Omental fat pad (tissue), 4 donors: ENCODE results near the gene DSCAM. TPM values are rescaled to one million over a fixed set of nuclear protein-coding genes. Genes with fewer than 3 reads are reported as not detected.
"Not testable (repeated sequence)": the region's sequence is repeated elsewhere in the genome, so short reads cannot be mapped to it uniquely, and the experiment has no call there.

Experiments
- ATAC-seq: fragments of 150-250 bp; one replicate; pipeline ENCODE4 v1.9.1; 2016; ENCODE audit warnings: mild to moderate bottlenecking, moderate library complexity; ENCODE audit not compliant: low FRiP score
- DNase-seq: peaks from one replicate; pipeline ENCODE4 v3.0.0-alpha.2; 2019; ENCODE audit warnings: low spot score
- CTCF ChIP-seq, 3 donors: fragments of 450-650 bp; IDR thresholded peaks; one replicate each; pipeline ENCODE4 v1.5.1; 2016 to 2017; ENCODE audit warnings: antibody characterized with exemption in 3 of 3, mild to moderate bottlenecking in 3 of 3, moderate library complexity in 2 of 3
- total RNA-seq, 4 donors: library from RNA; depleted of rRNA; stranded (reverse); fragments of >200 nt; gene quantifications; one replicate each; pipeline ENCODE4 v1.1.0, GENCODE V29; 2016

Gene DSCAM
- total RNA-seq, 4 donors from 2014 or later, result 0.16 TPM; not detected in 3

- ATAC-seq (no peak), DNase-seq (no peak)
- TF ChIP-seq CTCF (IDR thresholded peaks at IDR 0.05), result no peak
These were observed 577.7 kb downstream of the DSCAM start for GRCh38 chr21:40269239-40269638.

GRCh38 chr21:40258456-40258855 lies 588.5 kb downstream of the DSCAM start:
- not testable (repeated sequence) for DNase-seq, ATAC-seq

GRCh38 chr21:40257342-40257741 lies 589.6 kb downstream of the DSCAM start:
- TF ChIP-seq CTCF (IDR thresholded peaks at IDR 0.05), result no peak
- DNase-seq, result no peak
- ATAC-seq, result no peak

- DNase-seq, result no peak
- ATAC-seq, result no peak
These were observed 591.2 kb downstream of the DSCAM start for GRCh38 chr21:40255518-40256444.

GRCh38 chr21:40254540-40255465 lies 592.2 kb downstream of the DSCAM start:
- ATAC-seq (no peak), DNase-seq (no peak)
- TF ChIP-seq CTCF (IDR thresholded peaks at IDR 0.05), result no peak

More at GRCh38 chr21:40255518-40256444, 591.2 kb downstream of the DSCAM start:
- no peak for TF ChIP-seq CTCF (IDR thresholded peaks at IDR 0.05)

DNA sequence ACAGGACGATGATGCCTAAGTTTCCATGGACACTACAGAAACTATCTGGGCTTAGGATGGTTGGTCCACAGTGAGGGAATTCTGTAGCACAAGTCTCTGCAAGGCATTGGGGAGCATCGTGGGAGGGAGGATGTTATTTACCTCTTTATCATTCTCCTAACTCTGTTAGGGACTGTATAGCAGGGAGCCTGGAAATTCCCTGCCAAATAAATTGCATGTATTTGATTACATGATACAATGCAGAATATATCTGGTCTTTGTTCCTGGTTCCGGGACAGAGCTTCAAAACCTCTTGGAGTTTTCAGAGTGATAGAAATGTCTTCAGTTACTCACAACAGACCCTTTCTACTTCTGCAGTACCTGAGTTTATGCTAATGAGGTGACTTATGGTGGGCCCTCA lies 593.8 kb downstream of the DSCAM start:
- DNase-seq (no peak), ATAC-seq (no peak)
- TF ChIP-seq CTCF (IDR thresholded peaks at IDR 0.05), result no peak
